Stimulated activated CD8-positive, alpha-beta memory T cell treated with anti-CD3 and anti-CD28 coated beads, Interleukin-4, amount 100 ng/mL, for 48 hours (primary cell): ENCODE data around the gene OR13C9.
"Not testable (repeated sequence)": the region's sequence is repeated elsewhere in the genome, so short reads cannot be mapped to it uniquely, and the experiment has no call there.

Experiments used
- DNase-seq: peaks from one replicate; pipeline ENCODE4 v3.0.0-alpha.2; 2020

OR13C9 gene, protein sequence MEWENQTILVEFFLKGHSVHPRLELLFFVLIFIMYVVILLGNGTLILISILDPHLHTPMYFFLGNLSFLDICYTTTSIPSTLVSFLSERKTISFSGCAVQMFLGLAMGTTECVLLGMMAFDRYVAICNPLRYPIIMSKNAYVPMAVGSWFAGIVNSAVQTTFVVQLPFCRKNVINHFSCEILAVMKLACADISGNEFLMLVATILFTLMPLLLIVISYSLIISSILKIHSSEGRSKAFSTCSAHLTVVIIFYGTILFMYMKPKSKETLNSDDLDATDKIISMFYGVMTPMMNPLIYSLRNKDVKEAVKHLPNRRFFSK

DNA sequence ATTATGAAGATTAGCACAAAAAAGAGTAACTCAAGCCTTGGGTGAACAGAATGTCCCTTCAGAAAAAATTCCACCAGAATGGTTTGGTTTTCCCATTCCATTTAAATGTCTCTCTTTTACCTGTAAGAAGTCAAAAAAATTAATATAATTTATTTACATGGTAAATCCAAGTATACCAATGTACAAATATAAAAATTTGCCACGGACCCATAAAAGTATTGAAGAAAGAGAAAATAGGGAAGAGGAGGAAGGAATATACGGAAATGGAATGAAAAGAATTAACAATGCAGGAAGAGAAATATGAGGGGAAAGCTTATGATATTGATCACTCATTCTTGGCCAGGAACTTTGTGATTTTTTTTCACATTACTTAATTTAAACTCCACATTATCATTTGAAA, at the start of gene OR13C9:
Gene OR13C9, minus strand, starts transcription at position 101 of the 400 bp plus-strand sequence. Its CDS starts 0 bp downstream, at position 101.
- no peak for DNase-seq

DNA sequence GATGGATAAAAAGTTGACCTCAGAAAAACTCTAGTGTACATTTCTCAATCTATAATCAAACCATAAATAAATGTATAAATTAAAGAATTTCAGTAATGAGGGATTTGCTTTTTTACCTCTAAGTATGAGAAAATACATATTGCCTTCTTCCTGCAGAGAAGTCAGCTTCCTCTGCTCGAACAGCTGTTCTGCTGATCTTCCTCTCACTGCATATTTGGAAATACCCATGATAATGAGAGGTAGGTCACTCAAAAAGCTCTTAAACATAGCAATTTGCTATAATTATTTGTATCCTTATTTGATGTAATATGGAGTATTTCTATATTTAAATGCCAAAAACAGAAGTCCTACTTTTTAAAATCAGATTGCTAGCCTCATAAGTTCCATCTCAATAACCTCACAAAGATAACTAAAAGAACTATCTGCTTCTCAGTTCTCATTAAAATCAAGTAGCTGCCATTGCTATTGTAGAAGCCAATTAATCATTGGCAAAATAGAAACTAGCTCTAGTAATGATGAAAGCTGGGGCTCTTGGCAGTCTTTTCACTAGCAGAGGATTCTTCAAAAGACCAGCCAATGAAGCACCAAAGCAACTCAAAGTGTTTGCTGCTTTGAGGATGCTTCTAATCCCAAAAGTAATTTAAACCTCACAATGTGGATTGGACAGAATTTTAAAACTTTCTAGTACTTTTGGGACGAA, 40.6 kb upstream of the OR13C9 start:
- no peak for DNase-seq

DNA sequence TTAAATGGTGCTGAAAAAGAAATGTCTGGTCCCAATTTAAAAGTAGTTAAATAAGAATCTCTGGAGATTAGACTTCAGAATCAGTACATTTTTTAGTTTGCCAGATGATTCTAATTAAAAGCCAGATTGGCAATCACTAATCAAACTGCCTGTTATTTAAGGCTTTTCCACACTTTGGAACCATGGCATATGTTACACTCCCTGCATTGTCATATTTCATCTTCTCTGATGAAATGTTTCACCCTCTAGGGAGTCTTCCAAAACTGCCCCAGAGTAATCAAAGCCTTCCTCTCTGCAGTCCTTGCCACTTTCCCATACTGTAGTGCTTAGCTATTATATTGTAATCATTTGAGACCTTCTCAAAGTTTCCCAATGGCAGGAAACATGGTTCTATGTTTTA, 17.5 kb upstream of the OR13C9 start:
- no peak for DNase-seq

DNA sequence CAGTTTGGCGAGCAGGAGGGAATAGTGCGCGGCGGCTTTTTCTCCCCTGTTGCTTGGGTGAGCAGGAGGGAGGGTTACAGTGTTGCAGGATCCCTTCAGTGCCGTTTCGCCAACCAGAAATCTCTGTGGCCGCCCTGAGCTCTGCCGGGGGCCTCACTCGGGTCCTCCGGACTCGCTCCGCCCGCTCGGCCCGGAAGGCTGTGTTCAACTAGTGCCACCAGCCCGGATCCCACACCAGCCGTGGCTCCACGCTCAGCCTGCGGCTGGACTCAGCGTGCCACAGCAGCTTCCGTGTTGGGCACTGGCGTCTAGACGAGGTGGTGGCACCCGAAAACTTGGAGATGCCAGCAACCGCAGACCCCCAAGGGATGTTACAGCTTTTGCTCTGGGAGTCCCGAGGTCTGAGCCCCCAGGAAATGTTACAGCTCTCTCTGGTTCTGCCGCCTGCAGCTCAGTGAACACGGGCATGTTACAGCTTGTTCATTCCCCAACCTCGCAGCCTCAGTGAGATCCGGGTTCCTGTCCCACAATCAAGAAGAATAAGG, 16.0 kb upstream of the OR13C9 start:
- DNase-seq = no peak

DNA sequence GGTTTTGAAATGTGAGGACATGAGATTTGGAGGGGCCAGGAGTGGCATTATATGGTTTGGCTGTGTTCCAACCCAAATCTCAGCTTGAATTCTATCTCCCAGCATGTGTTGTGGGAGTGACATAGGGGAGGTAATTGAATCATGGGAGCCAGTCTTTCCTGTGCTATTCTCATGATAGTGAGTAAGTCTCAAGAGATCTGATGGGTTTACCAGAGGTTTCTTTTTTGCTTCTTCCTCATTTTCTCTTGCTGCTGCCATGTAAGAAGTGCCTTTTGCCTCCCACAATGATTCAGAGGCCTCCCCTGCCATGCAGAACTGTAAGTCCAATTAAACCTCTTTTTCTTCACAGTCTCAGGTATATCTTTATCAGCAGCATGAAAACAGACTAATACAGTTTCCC, 8.0 kb upstream of the OR13C9 start:
- not testable (repeated sequence) for DNase-seq

DNA sequence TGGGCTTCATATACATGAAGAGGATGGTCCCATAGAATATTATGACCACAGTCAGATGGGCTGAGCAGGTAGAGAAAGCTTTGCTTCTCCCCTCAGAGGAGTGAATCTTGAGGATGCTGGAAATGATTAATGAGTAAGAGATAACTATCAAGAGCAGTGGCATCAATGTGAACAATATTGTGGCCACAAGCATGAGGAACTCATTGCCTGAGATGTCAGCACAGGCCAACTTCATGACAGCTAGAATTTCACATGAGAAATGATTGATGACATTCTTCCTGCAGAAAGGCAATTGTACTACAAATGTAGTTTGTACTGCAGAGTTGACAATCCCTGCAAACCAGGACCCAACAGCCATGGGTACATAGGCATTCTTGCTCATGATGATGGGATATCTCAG, 586 bp downstream of the OR13C9 start:
- DNase-seq = no peak

DNA sequence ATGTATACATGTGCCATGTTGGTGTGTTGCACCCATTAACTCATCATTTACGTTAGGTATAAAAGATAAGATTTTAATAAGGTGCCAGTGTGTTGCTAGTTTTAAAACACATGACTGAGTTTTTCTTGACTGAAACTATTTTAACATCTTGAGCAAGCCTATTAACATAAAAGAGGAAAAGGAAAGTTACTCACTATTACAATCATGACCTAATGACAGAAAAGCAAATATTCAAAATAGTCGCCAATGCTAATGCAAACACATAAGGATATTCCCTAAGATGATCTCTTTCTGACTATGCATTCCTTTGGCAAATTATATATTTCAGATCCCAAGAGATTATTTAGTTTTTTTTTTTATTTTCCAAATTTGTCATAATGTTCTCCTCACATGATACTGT, 6.8 kb downstream of the OR13C9 start:
- DNase-seq = no peak

DNA sequence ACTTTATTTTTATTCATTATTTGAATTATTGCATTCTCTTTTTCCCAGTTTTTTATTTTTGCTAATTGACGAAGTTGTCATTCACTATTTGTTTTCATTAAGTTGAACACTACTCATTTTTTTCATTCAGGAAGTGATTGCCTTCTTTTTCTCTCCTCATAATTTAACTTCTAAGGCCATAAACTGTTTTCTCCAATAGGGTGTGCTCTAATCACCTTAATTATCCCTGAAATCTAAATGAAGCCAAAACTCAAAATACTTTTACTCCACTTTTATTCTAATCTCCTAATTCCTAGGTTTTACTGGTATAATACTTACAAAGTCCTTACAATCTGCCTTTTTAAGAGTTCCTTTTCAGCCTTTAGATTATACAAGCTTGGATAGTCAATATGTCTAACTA, 9.7 kb downstream of the OR13C9 start:
- DNase-seq = no peak

DNA sequence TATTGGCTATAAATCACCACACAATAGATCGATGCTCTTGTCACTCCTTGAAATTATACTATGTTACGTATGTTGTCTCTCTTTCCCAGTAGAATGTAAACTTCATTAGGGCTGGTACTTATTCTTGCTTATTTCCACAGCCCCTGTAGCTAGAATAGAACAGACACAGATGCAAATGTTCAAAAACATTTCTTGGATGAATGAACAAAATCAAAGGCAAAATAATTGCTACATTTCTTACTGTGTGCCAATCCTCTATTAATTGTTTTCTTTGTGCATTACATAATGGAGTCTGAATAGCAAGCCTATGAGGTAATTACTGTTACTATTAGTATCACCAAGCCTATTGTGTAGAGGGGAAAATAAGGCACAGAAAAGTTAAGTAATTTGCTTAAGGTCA, 11.9 kb downstream of the OR13C9 start:
- no peak for DNase-seq

DNA sequence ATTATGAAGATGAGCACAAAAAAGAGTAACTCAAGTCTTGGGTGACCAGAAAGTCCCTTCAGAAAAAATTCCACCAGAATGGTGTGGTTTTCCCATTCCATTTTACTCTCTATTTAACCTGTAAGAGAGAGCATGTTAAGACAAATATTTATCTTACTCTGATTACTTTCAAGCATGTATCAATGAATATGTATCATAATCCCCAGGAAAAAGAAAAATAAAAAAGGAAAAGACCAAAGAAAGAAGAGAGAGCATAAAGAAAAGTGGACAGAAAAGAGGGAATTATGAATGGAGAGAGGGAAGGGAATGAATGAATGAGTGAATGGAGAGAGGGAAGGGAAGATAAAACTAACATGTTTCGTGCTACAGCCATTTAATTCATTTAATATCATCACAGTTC, 12.5 kb downstream of the OR13C9 start, which contains the start of gene OR13C2:
Gene OR13C2, minus strand, starts transcription at position 101 of the 400 bp plus-strand sequence. Its CDS starts 0 bp downstream, at position 101.
- DNase-seq = not testable (repeated sequence)

DNA sequence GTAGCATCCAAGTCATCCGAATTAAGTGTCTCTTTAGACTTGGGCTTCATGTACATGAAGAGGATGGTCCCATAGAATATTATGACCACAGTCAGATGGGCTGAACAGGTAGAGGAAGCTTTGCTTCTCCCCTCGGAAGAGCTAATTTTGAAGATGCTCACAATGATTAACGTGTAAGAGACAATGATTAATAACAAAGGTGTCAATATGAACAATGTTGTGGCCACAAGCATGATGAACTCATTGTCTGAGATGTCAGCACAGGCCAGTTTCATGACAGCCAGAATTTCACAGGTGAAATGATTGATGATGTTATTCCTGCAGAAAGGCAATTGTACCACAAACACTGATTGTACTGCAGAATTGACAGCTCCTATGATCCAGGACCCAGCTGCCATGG, 13.2 kb downstream of the OR13C9 start:
- no peak for DNase-seq

DNA sequence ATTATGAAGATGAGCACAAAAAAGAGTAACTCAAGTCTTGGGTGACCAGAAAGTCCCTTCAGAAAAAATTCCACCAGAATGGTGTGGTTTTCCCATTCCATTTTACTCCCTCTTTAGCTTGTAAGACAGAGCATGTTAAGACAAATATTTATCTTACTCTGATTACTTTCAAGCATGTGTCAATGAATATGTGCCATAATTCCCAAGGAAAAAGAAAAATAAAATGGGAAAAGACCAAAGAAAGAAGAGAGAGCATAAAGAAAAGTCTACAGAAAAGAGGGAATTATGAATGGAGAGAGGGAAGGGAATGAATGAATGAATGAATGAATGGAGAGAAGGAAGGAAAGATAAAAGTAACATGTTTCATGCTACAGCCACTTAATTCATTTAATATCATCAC, 18.7 kb downstream of the OR13C9 start, which contains the start of gene OR13C5:
Gene OR13C5, minus strand, starts transcription at position 101 of the 400 bp plus-strand sequence. Its CDS starts 0 bp downstream, at position 101.
- not testable (repeated sequence) for DNase-seq

DNA sequence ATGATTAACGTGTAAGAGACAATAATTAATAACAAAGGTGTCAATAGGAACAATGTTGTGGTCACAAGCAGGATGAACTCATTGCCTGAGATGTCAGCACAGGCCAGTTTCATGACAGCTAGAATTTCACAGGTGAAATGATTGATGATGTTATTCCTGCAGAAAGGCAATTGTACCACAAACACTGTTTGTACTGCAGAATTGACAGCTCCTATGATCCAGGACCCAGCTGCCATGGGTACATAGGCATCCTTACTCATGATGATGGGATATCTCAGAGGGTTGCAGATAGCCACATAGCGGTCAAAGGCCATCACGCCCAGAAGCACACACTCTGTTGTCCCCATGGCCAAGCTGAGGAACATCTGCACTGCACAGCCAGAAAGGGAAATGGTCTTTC, 19.3 kb downstream of the OR13C9 start:
- not testable (repeated sequence) for DNase-seq

DNA sequence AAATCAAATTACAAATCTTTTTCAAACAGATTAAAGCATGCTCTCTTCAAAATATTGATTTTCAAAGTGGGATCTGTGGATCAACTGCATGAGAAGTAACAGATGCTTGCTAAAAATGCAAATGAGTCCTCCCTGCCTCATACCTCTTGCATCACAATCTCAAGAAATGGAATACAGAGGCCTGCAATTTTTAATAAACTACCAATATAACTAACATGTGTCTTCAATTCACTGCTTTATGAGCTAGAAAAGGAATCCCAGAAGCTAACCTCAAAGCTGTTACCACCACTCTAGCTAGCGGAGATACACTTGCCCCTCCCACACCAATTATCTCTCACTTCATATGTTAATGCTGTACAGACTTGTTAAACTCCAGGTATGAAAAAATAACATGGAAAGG, 28.4 kb downstream of the OR13C9 start:
- no peak for DNase-seq

DNA sequence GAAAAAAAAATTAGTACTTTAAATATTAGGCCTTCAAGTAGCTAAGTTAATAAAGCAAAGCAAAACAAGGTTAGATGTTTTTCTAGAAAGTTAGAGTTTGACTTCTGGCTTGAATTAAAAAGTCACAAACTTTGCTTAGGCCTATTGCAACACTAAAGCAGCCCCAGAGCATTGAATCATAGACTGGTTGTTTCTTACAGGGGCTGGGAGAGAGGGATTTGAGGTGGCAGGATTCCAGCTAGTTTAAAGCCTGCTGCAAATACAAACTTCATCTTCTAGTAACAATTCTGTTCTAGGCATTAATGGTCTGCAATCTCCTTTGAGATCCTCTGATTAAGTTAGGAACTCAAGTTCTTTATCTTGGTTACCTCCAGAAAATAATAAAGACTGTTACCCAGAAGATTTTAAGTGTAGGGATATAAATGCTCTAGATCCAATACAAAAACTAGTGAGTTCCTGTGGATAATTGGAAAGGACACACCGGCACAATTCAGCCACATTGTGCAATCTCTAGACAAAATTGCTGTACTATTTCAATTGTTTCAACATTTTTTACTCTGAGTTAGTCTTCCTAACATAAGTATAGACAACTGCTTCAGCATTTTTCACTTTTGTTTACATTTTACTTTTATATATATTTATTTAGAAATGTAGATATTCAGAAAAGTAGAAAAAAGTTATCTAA, 31.4 kb downstream of the OR13C9 start:
- no peak for DNase-seq

DNA sequence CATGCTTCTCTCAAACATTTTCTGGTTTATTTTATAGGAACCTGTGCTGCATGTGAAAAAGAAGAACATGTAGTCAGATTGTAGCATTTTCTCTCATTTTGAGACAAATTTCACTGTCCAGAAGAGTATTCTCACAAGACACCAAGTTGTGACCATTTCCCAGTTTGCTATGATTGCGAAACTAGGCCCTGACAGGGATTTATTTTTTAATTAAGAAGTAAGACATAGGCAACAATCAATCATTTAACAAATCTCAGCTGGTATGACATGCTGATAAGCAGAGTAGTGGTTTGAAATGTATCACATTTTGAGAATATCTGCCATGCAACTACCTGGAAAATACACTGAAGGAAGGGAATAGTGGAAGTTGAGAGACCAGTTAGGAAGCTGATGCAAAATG, 37.4 kb downstream of the OR13C9 start:
- no peak for DNase-seq

DNA sequence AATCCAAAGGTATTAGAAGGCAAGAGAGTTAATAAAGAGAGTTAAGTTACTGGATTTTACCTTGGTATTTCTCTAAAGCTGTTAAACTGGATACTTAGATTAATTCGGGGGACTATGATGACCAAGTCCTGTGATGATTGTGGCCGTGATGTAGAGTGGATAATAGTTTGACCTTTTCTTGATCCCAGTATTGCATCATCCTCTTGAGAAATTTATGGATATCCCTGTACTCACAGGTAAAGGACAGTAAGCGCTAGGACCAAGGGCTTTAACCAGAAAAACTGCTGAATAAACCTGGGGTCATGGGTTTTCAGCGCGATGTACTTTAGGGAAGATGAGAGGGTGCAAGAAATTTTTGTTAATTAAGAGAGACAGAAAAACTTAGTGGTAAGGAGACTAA, 40.7 kb downstream of the OR13C9 start:
- no peak for DNase-seq

DNA sequence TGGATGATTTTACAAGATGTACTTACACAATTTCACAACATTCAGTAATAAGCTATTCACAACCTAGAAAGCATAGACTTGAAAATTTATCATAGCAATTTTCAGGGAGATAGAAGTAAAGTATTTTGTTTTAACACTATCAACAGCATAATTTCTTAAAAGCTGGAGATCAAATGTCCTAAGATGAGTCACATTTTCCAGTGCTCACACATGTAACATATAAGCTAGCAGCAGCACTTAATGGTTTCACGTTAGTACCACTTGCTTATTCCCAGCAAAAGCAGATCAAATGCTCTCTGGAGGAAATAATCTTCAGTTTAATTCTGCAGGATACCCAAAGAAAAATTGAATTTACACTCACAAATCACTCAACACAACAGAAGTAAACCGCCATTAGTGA, 42.5 kb downstream of the OR13C9 start:
- DNase-seq = no peak

DNA sequence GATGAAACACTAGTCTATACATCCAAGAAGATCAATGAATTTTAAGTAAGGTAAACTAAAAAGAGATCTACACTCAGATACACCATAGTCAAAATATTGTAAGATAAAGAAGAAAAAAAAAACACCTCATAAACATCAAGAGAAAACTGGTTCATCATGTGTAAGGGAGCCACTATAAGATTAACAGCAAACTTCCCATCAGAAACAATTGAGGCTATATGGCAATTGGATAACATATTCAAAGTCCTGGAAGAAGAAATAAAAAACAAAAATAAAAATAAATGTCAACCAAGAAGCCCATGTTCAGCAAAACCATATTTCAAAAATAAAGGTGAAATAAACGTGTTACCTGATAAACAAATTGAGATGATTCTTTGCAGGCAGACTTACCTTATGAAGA, 45.4 kb downstream of the OR13C9 start:
- no peak for DNase-seq

DNA sequence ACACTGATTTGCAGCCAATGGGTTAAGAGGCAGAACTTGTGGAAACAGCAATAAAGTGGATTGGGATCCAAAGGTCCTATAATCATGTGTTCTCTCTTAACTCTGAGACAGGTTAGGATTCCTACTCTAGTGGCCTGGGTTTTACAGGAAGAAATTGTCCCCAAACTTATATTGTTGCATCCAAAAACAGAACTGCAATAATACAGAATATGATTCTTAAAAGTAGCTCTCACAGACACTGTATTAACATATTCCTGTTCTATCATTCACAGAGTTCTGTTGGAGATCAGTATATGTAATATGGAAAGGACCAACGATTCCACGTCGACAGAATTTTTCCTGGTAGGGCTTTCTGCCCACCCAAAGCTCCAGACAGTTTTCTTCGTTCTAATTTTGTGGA, 49.1 kb downstream of the OR13C9 start, which contains the start of gene OR13C8:
Gene OR13C8, plus strand, starts transcription at position 301 of the 400 bp plus-strand sequence. Its CDS starts 0 bp downstream, at position 301.
- DNase-seq = no peak
